ENCODE results near the gene BTNL8. TPM values are rescaled to one million over a fixed set of nuclear protein-coding genes. Genes with fewer than 3 reads are reported as not detected.

The BTNL8 gene, protein sequence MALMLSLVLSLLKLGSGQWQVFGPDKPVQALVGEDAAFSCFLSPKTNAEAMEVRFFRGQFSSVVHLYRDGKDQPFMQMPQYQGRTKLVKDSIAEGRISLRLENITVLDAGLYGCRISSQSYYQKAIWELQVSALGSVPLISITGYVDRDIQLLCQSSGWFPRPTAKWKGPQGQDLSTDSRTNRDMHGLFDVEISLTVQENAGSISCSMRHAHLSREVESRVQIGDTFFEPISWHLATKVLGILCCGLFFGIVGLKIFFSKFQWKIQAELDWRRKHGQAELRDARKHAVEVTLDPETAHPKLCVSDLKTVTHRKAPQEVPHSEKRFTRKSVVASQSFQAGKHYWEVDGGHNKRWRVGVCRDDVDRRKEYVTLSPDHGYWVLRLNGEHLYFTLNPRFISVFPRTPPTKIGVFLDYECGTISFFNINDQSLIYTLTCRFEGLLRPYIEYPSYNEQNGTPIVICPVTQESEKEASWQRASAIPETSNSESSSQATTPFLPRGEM
- polyA plus RNA-seq (2013, experiment 1 of 2), result not detected
- polyA plus RNA-seq (2013, experiment 2 of 2), result not detected

DNA sequence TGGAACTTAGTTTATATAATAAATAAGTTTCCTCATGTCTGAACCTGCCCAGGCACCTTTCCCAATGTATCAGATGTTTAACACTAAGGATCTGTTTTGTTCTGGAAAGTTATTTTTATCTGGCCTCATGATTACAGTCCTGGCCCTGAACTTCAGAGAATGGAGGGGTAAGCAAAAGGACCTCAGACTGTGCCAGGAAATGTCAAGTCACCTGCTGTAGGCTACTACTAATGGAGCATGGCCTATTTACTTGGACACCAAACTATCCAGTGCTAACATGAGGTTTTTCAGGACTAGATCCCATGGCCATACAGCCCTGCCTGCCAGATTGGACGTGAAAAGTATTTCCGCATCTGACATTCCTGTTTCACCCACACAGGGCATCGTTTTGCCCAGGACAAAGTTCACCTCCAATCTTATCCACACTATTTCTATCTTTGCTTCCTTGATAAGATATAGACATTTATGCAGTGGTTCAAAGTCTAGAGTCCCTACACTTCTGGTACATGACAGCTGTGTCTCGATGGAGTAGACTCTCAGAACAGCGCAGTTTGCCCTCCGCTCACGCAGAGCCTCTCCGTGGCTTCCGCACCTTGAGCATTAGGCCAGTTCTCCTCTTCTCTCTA lies at the start of gene BTNL8:
TSS of gene BTNL8 (plus strand) at position 539 of the 626 bp plus-strand sequence. CDS start 152 bp downstream, outside the sequence.
- no peak within 1 kb of the TSS for H3K27ac ChIP-seq (ENCODE audit: low read depth, low read length)
- no peak within 1 kb of the TSS for H3K4me3 ChIP-seq (ENCODE audit: low read length)
- WGBS, result 86% methylated on average over 9 of the region's 9 CpGs
- H3K27me3 ChIP-seq (ENCODE audit: insufficient read depth, low read length), result no peaks in the 10 kb centered on the region
- H3K9ac ChIP-seq (ENCODE audit: low read depth, low read length), result no peak within 1 kb of the TSS
- no peaks in the 10 kb centered on the region for H3K4me1 ChIP-seq (ENCODE audit: insufficient read depth, low read length)
- H3K9me3 ChIP-seq (ENCODE audit: insufficient read depth, low read depth, low read length), result peaks cover 26% of the 10 kb centered on the region
- H3K36me3 ChIP-seq (ENCODE audit: insufficient read depth, low read length), result no peaks in the 10 kb centered on the region

DNA sequence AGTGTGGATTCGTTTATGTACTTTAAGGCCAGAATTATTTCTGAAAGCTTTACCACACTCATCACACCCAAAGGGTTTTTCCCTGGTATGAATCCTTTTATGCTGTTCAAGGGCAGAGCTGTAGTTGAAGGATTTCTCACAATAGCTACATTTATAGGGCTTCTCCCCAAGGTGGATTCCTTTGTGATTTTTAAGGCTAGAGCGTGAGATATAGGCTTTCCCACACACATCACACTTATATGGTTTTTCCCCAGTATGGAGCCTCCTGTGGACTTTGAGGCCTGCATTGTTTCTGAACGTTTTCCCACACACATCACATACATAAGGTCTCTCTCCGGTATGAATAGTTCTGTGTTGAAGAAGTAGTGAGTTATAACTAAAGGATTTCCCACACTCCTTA lies 49.1 kb upstream of the BTNL8 start:
- Histone ChIP-seq H3K9me3 (ENCODE audit: insufficient read depth, low read depth, low read length) (peaks cover 83% of the 10 kb centered on the region), H3K4me1 (ENCODE audit: insufficient read depth, low read length) (no peaks in the 10 kb centered on the region), H3K27ac (ENCODE audit: low read depth, low read length) (no peak overlapping the region), H3K27me3 (ENCODE audit: insufficient read depth, low read length) (no peaks in the 10 kb centered on the region), H3K4me3 (ENCODE audit: low read length) (peak overlapping the region; percentile 24; the same call in 1 of the 2 replicates), H3K36me3 (ENCODE audit: insufficient read depth, low read length) (peaks cover 74% of the 10 kb centered on the region), H3K9ac (ENCODE audit: low read depth, low read length) (no peak overlapping the region)
- 100% methylated on average over 2 of the region's 4 CpGs for WGBS

DNA sequence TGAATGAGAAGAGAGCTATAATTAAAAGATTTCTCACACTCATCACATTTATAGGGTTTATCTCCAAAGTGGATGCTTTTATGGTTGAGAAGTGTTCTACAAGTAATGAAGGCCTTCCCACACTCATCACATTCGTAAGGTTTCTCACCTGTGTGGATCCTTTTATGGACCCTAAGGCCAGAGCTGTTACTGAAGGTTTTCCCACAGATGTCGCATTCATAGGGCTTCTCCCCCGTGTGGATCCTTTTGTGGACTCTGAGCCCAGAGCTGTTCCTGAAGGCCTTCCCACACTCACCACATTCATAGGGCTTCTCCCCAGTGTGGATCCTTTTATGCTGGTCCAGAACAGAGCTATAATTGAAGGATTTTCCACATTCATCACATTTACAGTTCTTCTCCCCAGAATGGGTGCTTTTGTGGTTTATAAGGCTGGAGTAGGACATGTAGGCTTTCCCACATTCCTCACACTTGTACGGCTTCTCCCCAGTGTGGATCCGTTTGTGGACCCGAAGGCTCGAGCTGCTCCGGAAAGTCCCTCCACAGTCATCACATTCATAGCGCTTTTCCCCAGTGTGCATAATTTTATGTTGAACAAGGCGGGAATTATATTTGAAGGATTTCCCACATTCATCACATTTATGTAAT lies 48.4 kb upstream of the BTNL8 start:
- peak overlapping the region; percentile 24 for H3K4me3 ChIP-seq (ENCODE audit: low read length)
- H3K36me3 ChIP-seq (ENCODE audit: insufficient read depth, low read length), result peaks cover 82% of the 10 kb centered on the region
- WGBS, result 98% methylated on average over 10 of the region's 10 CpGs
- no peak overlapping the region for H3K27ac ChIP-seq (ENCODE audit: low read depth, low read length)
- no peaks in the 10 kb centered on the region for H3K4me1 ChIP-seq (ENCODE audit: insufficient read depth, low read length)
- H3K27me3 ChIP-seq (ENCODE audit: insufficient read depth, low read length), result no peaks in the 10 kb centered on the region
- peaks cover 82% of the 10 kb centered on the region for H3K9me3 ChIP-seq (ENCODE audit: insufficient read depth, low read depth, low read length)
- H3K9ac ChIP-seq (ENCODE audit: low read depth, low read length), result no peak overlapping the region

DNA sequence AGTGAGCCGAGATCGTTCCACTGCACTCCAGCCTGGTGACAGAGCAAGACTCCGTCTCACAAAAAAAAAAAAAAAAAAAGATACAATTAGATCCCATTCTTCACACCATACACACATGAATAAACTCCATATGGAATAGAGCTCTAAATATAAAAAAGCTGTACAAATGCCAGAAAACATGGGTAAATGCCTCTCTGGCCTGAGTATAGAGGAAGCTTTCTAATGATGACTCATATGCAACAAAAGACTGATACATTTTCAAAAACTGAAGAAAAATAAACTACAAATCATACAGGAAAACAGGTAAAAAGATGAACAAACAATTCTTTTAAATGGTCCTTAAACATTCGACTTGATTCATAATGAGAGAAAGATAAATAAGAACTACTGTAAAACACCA lies 46.5 kb upstream of the BTNL8 start:
- no peaks in the 10 kb centered on the region for H3K4me1 ChIP-seq (ENCODE audit: insufficient read depth, low read length)
- H3K27ac ChIP-seq (ENCODE audit: low read depth, low read length), result no peak overlapping the region
- no peak overlapping the region for H3K4me3 ChIP-seq (ENCODE audit: low read length)
- H3K9me3 ChIP-seq (ENCODE audit: insufficient read depth, low read depth, low read length), result peaks cover 65% of the 10 kb centered on the region
- H3K9ac ChIP-seq (ENCODE audit: low read depth, low read length), result no peak overlapping the region
- 95% methylated on average over 2 of the region's 4 CpGs for WGBS
- peaks cover 87% of the 10 kb centered on the region for H3K36me3 ChIP-seq (ENCODE audit: insufficient read depth, low read length)
- H3K27me3 ChIP-seq (ENCODE audit: insufficient read depth, low read length), result no peaks in the 10 kb centered on the region

DNA sequence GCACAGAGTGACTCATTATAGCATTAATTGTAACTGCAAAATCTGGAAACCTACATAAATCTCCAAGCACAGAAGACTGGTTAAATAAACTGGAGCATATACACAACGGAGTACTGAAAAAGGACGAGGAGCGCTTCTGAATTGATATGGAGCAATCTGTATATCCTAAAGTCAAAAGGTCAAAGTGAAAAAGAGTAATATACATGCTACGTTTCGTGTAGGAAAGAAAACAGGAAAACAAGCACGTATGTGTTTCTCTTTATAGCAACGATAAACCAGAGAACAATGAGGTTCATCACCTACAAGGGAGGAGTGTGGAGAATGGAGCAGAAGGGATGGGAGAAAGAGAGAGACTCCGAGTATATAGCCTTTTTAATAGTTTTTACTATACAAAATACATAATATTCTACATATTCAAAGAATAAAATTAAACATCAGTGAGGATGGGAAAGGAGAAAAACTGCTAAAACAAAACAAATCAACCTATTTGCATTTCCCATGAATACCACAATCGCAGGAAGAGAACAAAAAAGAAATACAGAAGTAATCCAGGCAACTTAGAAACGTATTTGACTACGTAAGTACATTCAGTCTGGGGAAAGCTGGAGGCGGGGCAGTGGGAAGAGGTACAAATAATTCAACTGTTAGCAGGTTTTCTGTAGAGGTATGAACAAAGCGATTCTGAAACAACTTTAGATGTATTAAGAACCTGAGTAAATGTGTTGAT lies 45.7 kb upstream of the BTNL8 start:
- H3K27me3 ChIP-seq (ENCODE audit: insufficient read depth, low read length), result no peaks in the 10 kb centered on the region
- no peaks in the 10 kb centered on the region for H3K4me1 ChIP-seq (ENCODE audit: insufficient read depth, low read length)
- WGBS, result 86% methylated on average over 12 of the region's 13 CpGs
- H3K9ac ChIP-seq (ENCODE audit: low read depth, low read length), result no peak overlapping the region
- H3K9me3 ChIP-seq (ENCODE audit: insufficient read depth, low read depth, low read length), result peaks cover 57% of the 10 kb centered on the region
- H3K27ac ChIP-seq (ENCODE audit: low read depth, low read length), result no peak overlapping the region
- H3K36me3 ChIP-seq (ENCODE audit: insufficient read depth, low read length), result peaks cover 79% of the 10 kb centered on the region
- H3K4me3 ChIP-seq (ENCODE audit: low read length), result no peak overlapping the region

DNA sequence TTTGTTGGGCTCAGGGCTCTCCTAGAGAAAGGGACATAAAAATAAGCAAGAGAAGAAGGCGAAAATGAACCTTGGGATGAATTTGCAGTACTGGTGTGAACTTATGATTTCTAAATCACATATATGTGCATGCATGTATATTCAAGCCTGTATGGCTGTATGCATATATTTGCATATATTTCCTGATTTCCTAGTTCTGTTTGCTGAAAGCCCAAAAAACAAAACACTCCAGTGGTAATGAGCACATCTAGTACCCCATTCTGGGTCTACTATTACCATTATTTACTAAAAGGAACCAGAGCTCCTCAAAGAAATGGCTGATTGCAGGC lies 45.1 kb upstream of the BTNL8 start:
- H3K4me1 ChIP-seq (ENCODE audit: insufficient read depth, low read length), result no peaks in the 10 kb centered on the region
- H3K9ac ChIP-seq (ENCODE audit: low read depth, low read length), result no peak overlapping the region
- H3K4me3 ChIP-seq (ENCODE audit: low read length), result no peak overlapping the region
- WGBS, result 100% methylated on average over 1 of the region's 1 CpG
- peaks cover 74% of the 10 kb centered on the region for H3K36me3 ChIP-seq (ENCODE audit: insufficient read depth, low read length)
- H3K27me3 ChIP-seq (ENCODE audit: insufficient read depth, low read length), result no peaks in the 10 kb centered on the region
- H3K27ac ChIP-seq (ENCODE audit: low read depth, low read length), result no peak overlapping the region
- peaks cover 52% of the 10 kb centered on the region for H3K9me3 ChIP-seq (ENCODE audit: insufficient read depth, low read depth, low read length)

DNA sequence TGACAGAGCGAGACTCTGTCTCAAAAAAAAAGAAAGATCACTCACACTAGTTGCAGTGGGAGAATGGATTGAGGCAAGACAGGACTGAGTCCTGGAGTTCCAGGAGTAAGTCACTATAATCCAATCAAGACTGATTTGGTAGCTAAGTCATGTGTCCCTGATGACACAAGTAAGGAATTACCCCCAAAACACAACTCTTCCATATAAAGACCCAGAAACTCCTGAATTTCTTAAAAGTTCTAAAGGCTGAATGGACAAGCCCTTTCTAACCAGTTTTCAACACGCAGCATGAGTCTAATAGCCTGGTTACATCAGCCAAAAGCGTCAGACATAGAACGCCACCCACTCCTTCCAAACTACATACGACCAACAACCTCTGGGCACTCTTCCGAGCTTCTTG lies 40.4 kb upstream of the BTNL8 start:
- 96% methylated on average over 6 of the region's 6 CpGs for WGBS
- Histone ChIP-seq H3K27ac (ENCODE audit: low read depth, low read length) (no peak overlapping the region), H3K27me3 (ENCODE audit: insufficient read depth, low read length) (no peaks in the 10 kb centered on the region), H3K9me3 (ENCODE audit: insufficient read depth, low read depth, low read length) (0 out of 2 replicates have a peak, but pooled peaks cover 5% of the 10 kb centered on the region), H3K36me3 (ENCODE audit: insufficient read depth, low read length) (peaks cover 30% of the 10 kb centered on the region), H3K9ac (ENCODE audit: low read depth, low read length) (no peak overlapping the region), H3K4me1 (ENCODE audit: insufficient read depth, low read length) (peaks cover 16% of the 10 kb centered on the region), H3K4me3 (ENCODE audit: low read length) (no peak overlapping the region)

DNA sequence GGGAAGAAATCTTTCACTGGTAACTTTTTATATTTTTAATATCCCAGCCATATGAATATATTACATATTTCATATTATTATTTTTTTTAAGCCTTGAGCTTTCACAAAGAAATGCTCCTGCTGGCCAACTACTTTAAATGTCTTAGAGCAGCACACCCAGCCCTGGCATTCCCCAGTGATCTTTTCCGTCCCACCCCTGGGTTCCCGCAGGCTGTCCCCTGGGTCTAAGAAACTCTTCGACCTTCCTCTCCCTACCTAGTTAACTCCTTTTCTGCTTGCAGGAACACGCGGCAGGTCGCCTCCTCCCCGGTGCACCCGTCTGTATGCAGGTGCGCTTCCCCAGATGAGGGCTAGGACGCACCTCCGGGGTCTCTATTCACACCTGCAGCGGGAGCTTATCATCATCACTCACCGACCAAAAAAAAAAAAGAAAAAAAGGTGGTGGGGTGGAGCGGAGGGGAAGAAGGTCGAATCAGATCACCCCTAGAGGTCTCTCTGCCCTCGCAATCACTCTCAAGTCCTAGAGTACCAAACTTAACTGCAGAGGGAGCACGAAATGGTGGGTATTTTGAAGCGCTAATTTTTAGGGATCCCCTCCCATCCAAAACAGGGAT lies 38.6 kb upstream of the BTNL8 start:
- Histone ChIP-seq H3K9ac (ENCODE audit: low read depth, low read length) (peak overlapping the region; percentile 92), H3K27me3 (ENCODE audit: insufficient read depth, low read length) (no peaks in the 10 kb centered on the region), H3K4me3 (ENCODE audit: low read length) (peak overlapping the region; percentile 96), H3K9me3 (ENCODE audit: insufficient read depth, low read depth, low read length) (0 out of 2 replicates have a peak, but pooled peaks cover 1% of the 10 kb centered on the region), H3K27ac (ENCODE audit: low read depth, low read length) (peak overlapping the region; percentile 86), H3K4me1 (ENCODE audit: insufficient read depth, low read length) (peaks cover 16% of the 10 kb centered on the region), H3K36me3 (ENCODE audit: insufficient read depth, low read length) (peaks cover 13% of the 10 kb centered on the region)
- 1% methylated on average over 13 of the region's 18 CpGs for WGBS

DNA sequence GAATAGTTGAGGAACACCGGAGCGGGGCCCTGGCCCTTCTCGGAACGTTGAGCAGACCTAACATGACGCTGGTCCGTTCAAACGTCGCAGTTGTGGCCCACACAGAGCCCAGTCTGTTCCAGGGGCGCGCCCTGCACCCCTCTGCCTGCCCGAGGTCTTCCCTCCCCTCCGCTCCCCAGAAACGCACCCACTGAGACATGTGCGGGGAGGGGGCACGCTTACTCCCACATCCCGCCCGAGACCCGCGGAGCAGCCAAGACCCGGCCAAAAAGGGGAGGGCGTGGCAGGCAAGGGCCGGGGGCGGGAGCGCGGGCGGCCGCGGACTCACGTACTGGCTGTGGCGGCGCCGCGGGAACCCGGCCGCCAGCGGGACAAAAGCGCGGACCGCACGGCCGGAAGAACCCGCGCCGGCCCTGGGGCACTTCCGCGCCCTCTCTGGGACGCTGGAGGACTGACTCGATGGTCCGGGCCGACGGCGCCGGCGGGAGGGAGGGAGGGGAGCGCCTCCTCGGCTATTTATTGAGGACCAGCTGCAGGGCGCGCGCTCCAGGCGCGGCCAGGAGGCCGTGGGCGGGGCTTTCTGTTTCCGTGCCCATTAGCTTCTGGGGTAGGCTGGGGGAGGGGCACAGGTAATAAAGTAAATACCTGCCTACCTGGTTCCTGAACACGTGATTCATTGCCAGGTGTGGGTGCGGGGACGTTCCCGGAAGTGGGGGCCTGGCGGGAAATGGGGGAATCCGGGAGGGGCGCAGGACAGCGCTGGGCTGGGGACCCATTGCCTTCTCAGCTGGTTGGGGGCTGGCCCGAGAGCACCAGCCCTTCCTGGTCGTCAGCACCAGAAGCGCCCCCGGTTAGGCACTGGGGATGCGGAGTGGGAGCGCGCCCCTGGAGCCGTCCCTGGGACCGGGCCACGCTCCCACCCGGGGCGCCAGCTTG lies 37.8 kb upstream of the BTNL8 start, which contains the start of gene ZFP62:
TSS of gene ZFP62 (minus strand) at position 390 of the 936 bp plus-strand sequence. CDS start at position 333, 57 bp downstream.
- Histone ChIP-seq H3K27ac (ENCODE audit: low read depth, low read length) (peak within 1 kb of the TSS; percentile 86), H3K4me1 (ENCODE audit: insufficient read depth, low read length) (peaks cover 16% of the 10 kb centered on the region), H3K36me3 (ENCODE audit: insufficient read depth, low read length) (peaks cover 5% of the 10 kb centered on the region), H3K9ac (ENCODE audit: low read depth, low read length) (peak within 1 kb of the TSS; percentile 92), H3K9me3 (ENCODE audit: insufficient read depth, low read depth, low read length) (no peaks in the 10 kb centered on the region), H3K27me3 (ENCODE audit: insufficient read depth, low read length) (no peaks in the 10 kb centered on the region), H3K4me3 (ENCODE audit: low read length) (peak within 1 kb of the TSS; percentile 96)
- under 1% methylated on average over 84 of the region's 84 CpGs for WGBS

All from HUES64 (cell line).